IMR-90 (cell line): ENCODE results near the gene CACNA1I. TPM values are rescaled to one million over a fixed set of nuclear protein-coding genes. Genes with fewer than 3 reads are reported as not detected.

ENCODE experiments used
- ATAC-seq: fragments of 200-7000 bp; cut with Tn5 transposase; 2 replicates; pipeline ENCODE4 v1.9.1; 2020; ENCODE audit warnings: low read depth, mild to moderate bottlenecking, moderate library complexity
- BruUV-seq: library from RNA; stranded (reverse); fragments of 400-500 nt; replicated peaks from 2 replicates; lab custom pipeline; 2021; lab: Mats Ljungman, UMichigan
- CTCF ChIA-PET: fragments of 300-600 bp; formaldehyde crosslinking; extraction: SDS; loops from one replicate; lab custom pipeline; 2021; ENCODE audit warnings: antibody characterized with exemption; lab: Yijun Ruan, JAX
- POLR2A ChIA-PET: fragments of 300-600 bp; sonication (Branson Sonifier 250); formaldehyde crosslinking; loops from one replicate; lab custom pipeline; 2022; ENCODE audit warnings: antibody characterized with exemption; ENCODE audit not compliant: unreplicated experiment; lab: Charles Lee
- DNase-seq: peaks from one replicate; pipeline ENCODE4 v3.0.0; 2013
- H2AFZ ChIP-seq: replicated peaks from 2 replicates; pipeline ENCODE3; 2013; ENCODE audit warnings: low read length, mild to moderate bottlenecking; ENCODE audit not compliant: poor library complexity
- H2AK5ac ChIP-seq: 2 replicates; pipeline ENCODE4 v1.6.1; 2013; ENCODE audit warnings: low read depth, low read length, inconsistent platforms
- H2AK9ac ChIP-seq: replicated peaks from 2 replicates; pipeline ENCODE3; 2013; ENCODE audit warnings: mild to moderate bottlenecking, low read depth, low read length, moderate library complexity; ENCODE audit not compliant: poor library complexity
- H2BK120ac ChIP-seq: 2 replicates; pipeline ENCODE4 v1.6.1; 2013; ENCODE audit warnings: low read depth, low read length, inconsistent platforms
- H2BK15ac ChIP-seq: 3 replicates; pipeline ENCODE4 v1.6.1; 2013; ENCODE audit warnings: low read depth, low read length, inconsistent platforms
- H2BK20ac ChIP-seq: 2 replicates; pipeline ENCODE4 v1.6.1; 2013; ENCODE audit warnings: low read depth, mild to moderate bottlenecking, inconsistent platforms, low read length, moderate library complexity
- H2BK5ac ChIP-seq: 2 replicates; pipeline ENCODE4 v1.6.1; 2013; ENCODE audit warnings: mild to moderate bottlenecking, low read depth, low read length, inconsistent platforms; ENCODE audit not compliant: poor library complexity, severe bottlenecking
- H3K14ac ChIP-seq: replicated peaks from 2 replicates; pipeline ENCODE4 v1.6.1; 2013; ENCODE audit warnings: low read depth, low read length, inconsistent platforms
- H3K18ac ChIP-seq: 2 replicates; pipeline ENCODE4 v1.6.1; 2013; ENCODE audit warnings: low read depth, low read length, control low read depth
- H3K23ac ChIP-seq: 2 replicates; pipeline ENCODE4 v1.6.1; 2013; ENCODE audit warnings: low read depth, low read length, inconsistent platforms
- H3K27ac ChIP-seq: 2 replicates; pipeline ENCODE4 v1.5.1; 2013; ENCODE audit warnings: mild to moderate bottlenecking, control low read depth, low read length; ENCODE audit not compliant: insufficient read depth
- H3K27me3 ChIP-seq: 2 replicates; pipeline ENCODE4 v1.6.1; 2013; ENCODE audit warnings: low read length; ENCODE audit not compliant: control insufficient read depth, insufficient read depth
- H3K36me3 ChIP-seq: 2 replicates; pipeline ENCODE4 v1.6.1; 2013; ENCODE audit warnings: low read length, mixed read lengths; ENCODE audit not compliant: control insufficient read depth, insufficient read depth
- H3K4ac ChIP-seq: 2 replicates; pipeline ENCODE4 v1.6.1; 2013; ENCODE audit warnings: low read depth, low read length, inconsistent platforms
- H3K4me1 ChIP-seq: 2 replicates; pipeline ENCODE4 v1.6.1; 2013; ENCODE audit warnings: low read length, mixed read lengths; ENCODE audit not compliant: control insufficient read depth, insufficient read depth
- H3K4me2 ChIP-seq: 2 replicates; pipeline ENCODE4 v1.6.1; 2013; ENCODE audit warnings: low read depth, mild to moderate bottlenecking, control low read depth, low read length, moderate library complexity
- H3K4me3 ChIP-seq: 2 replicates; pipeline ENCODE4 v1.5.1; 2013; ENCODE audit warnings: low read depth, mild to moderate bottlenecking, control low read depth, low read length, moderate library complexity; ENCODE audit not compliant: insufficient read depth
- H3K56ac ChIP-seq: 2 replicates; pipeline ENCODE4 v1.6.1; 2013; ENCODE audit warnings: low read length, inconsistent platforms; ENCODE audit not compliant: insufficient read depth; ENCODE audit errors: extremely low read depth
- H3K79me1 ChIP-seq, 2 experiments: 2 replicates each; pipeline ENCODE4 v1.6.1; 2013; ENCODE audit warnings: low read length in 2 of 2, inconsistent platforms in 1 of 2, low read depth in 1 of 2
- H3K9ac ChIP-seq: 2 replicates; pipeline ENCODE4 v1.6.1; 2013; ENCODE audit warnings: low read depth, low read length, control low read depth
- H3K9me1 ChIP-seq: 2 replicates; pipeline ENCODE4 v1.6.1; 2013; ENCODE audit warnings: low read length, inconsistent platforms; ENCODE audit not compliant: insufficient read depth
- H3K9me3 ChIP-seq: 2 replicates; pipeline ENCODE4 v1.6.1; 2013; ENCODE audit warnings: low read length; ENCODE audit not compliant: control insufficient read depth, insufficient read depth
- H4K20me1 ChIP-seq: 2 replicates; pipeline ENCODE4 v1.6.1; 2013; ENCODE audit warnings: low read length, inconsistent platforms; ENCODE audit not compliant: insufficient read depth
- H4K5ac ChIP-seq: 2 replicates; pipeline ENCODE4 v1.6.1; 2013; ENCODE audit warnings: mild to moderate bottlenecking, low read depth, low read length, control low read depth
- H4K8ac ChIP-seq, 2 experiments: 2 replicates each; pipeline ENCODE4 v1.6.1; 2013; ENCODE audit warnings: low read depth in 2 of 2, low read length in 2 of 2, control low read depth in 1 of 2, inconsistent platforms in 1 of 2
- H4K91ac ChIP-seq: 2 replicates; pipeline ENCODE4 v1.6.1; 2013; ENCODE audit warnings: low read depth, low read length, inconsistent platforms; ENCODE audit not compliant: insufficient read depth
- CTCF ChIP-seq: conservative IDR thresholded peaks from 2 replicates; pipeline ENCODE4 v1.5.1; 2012; ENCODE audit warnings: mild to moderate bottlenecking, low read depth, low read length, improper control_type of control experiment
- ELK1 ChIP-seq: fragments of 150-350 bp; IDR thresholded peaks from 2 replicates; pipeline ENCODE4 v1.6.1; 2016; ENCODE audit warnings: low read depth, mild to moderate bottlenecking, low read length, moderate library complexity, borderline replicate concordance
- MAZ ChIP-seq: IDR thresholded peaks from 2 replicates; pipeline ENCODE4 v1.6.1; 2012; ENCODE audit warnings: low read depth, mild to moderate bottlenecking, low read length, improper control_type of control experiment, moderate library complexity, borderline replicate concordance
- RFX5 ChIP-seq: IDR thresholded peaks from 2 replicates; pipeline ENCODE4 v1.8.0; 2012; ENCODE audit warnings: low read depth, mild to moderate bottlenecking, low read length, moderate library complexity
- USF2 ChIP-seq: fragments of 150-350 bp; IDR thresholded peaks from 2 replicates; pipeline ENCODE4 v1.6.1; 2017; ENCODE audit warnings: mild to moderate bottlenecking, antibody characterized with exemption, low read length, low read depth
- WGBS, 2 experiments: methylation state at CpG; one replicate each; pipeline versions ENCODE4 v1.1.5 to v1.1.7; 2013; ENCODE audit warnings: missing lambda C conversion rate in 2 of 2; ENCODE audit not compliant: insufficient read length in 1 of 2; ENCODE audit errors: extremely low coverage in 2 of 2; 5-methylcytosine and 5-hydroxymethylcytosine counted together
- dilution Hi-C: fragments of 300-500 bp; cut with HindIII; formaldehyde crosslinking; loops from one replicate; pipeline ENCODE4 v1.14.3; 2018; ENCODE audit warnings: low sequenced_read_pairs; ENCODE audit not compliant: unreplicated experiment
- in situ Hi-C: fragments of 300-500 bp; cut with MboI; formaldehyde crosslinking; loops from 3 replicates; pipeline ENCODE4 v1.14.3; 2019; ENCODE audit warnings: low sequenced_read_pairs, inconsistent platforms, mixed read lengths
- intact Hi-C: fragments of 100-400 bp; cut with micrococcal nuclease; formaldehyde crosslinking; loops from 2 replicates; pipeline ENCODE4 v1.10.0; 2022
- polyA plus RNA-seq, 3 experiments: library from polyadenylated mRNA; depleted of rRNA; stranded (reverse); fragments of >200 nt; gene quantifications; 2 replicates each; pipeline ENCODE4 v1.2.3, GENCODE V29; 2012; ENCODE audit warnings: low replicate concordance in 1 of 3
- total RNA-seq: library from RNA; depleted of rRNA; stranded (reverse); fragments of >200 nt; gene quantifications from 2 replicates; pipeline ENCODE4 v1.2.3, GENCODE V29; 2012

Gene CACNA1I
- total and polyA plus RNA-seq, 2 of the 4 experiments (the other 2 are of a cell fraction), result under 0.01 to 0.02 TPM

GRCh38 chr22:39685336-39686177 lies 115.0 kb downstream of the CACNA1I start:
- H4K5ac ChIP-seq, result no peak overlapping the region
- no peak overlapping the region for H3K27ac ChIP-seq
- no peak overlapping the region for H2BK15ac ChIP-seq
- DNase-seq, result no peak
- H3K4me1 ChIP-seq, result no peaks in the 10 kb centered on the region
- peaks cover 61% of the 10 kb centered on the region for H3K27me3 ChIP-seq
- H3K9ac ChIP-seq, result no peak overlapping the region
- WGBS, 2 experiments, result 20% methylated on average over 22 of the region's 77 CpGs; no CpG with 5 or more reads in 1 of the 2 experiments
- H3K18ac ChIP-seq, result no peak overlapping the region
- H3K4ac ChIP-seq, result no peak overlapping the region
- no TSS peak for BruUV-seq
- H3K36me3 ChIP-seq, result no peaks in the 10 kb centered on the region
- CTCF ChIA-PET, result no interaction called here
- H2BK5ac ChIP-seq, result no peak overlapping the region
- no peaks in the 10 kb centered on the region for H3K79me1 ChIP-seq
- H3K56ac ChIP-seq, result no peak overlapping the region
- no peak overlapping the region for H2AK5ac ChIP-seq
- ATAC-seq, result no peak
- intact Hi-C loops (no loop called here), dilution Hi-C loops (no loop called here), in situ Hi-C loops (no loop called here)
- H3K4me2 ChIP-seq, result no peak overlapping the region
- H3K9me1 ChIP-seq, result no peaks in the 10 kb centered on the region; the same call in 1 of the 2 replicates
- H4K91ac ChIP-seq, result no peak overlapping the region
- no peak overlapping the region for H3K14ac ChIP-seq
- no peak overlapping the region for H3K23ac ChIP-seq
- peaks cover 2% of the 10 kb centered on the region; the same call in 1 of the 2 replicates for H3K9me3 ChIP-seq
- no peak overlapping the region for H3K4me3 ChIP-seq
- TF ChIP-seq MAZ, result no peak
- TF ChIP-seq USF2, result no peak
- TF ChIP-seq ELK1, result no peak
- no peak for TF ChIP-seq CTCF
- TF ChIP-seq RFX5, result no peak
- no peak overlapping the region for H2AK9ac ChIP-seq
- no peaks in the 10 kb centered on the region for H4K20me1 ChIP-seq
- H2BK20ac ChIP-seq, result no peak overlapping the region
- POLR2A ChIA-PET, result no interaction called here
- H2AFZ ChIP-seq, result no peak overlapping the region
- no peak overlapping the region for H2BK120ac ChIP-seq
- no peak overlapping the region for H4K8ac ChIP-seq
